Nucleus accumbens (tissue), 56 donors: ENCODE data around the gene MLLT6.

Experiments
- DNase-seq, 56 donors: peaks; one replicate each; lab custom pipeline; 2025; lab: John Stamatoyannopoulos, UW

The MLLT6 gene

GRCh38 chr17:38704606-38705522, at the start of gene MLLT6:
MLLT6 (plus strand) TSS chr17:38705273; CDS start chr17:38705633, 360 bp downstream.
- DNase-seq, result peak in 54 of 56 donors; percentile 31 to 87 (median 68)

GRCh38 chr17:38656959-38657823, 47.9 kb upstream of the MLLT6 start:
- peak in 47 of 56 donors; percentile 14 to 83 (median 60) for DNase-seq

GRCh38 chr17:38657824-38658740, 47.0 kb upstream of the MLLT6 start:
- DNase-seq, result peak in 5 of 56 donors; percentile 9 to 61 (median 45)

GRCh38 chr17:38658741-38659345, 46.2 kb upstream of the MLLT6 start:
- peak in 15 of 56 donors; percentile 7 to 46 (median 19) for DNase-seq

GRCh38 chr17:38659415-38659814, 45.7 kb upstream of the MLLT6 start:
- DNase-seq, result no peak

GRCh38 chr17:38660097-38661025, 44.7 kb upstream of the MLLT6 start:
- DNase-seq, result no peak

GRCh38 chr17:38663125-38663751, 41.8 kb upstream of the MLLT6 start:
- DNase-seq, result peak in 45 of 56 donors; percentile 8 to 83 (median 47)

- DNase-seq, result no peak
Measured at GRCh38 chr17:38663964-38664644, 41.0 kb upstream of the MLLT6 start.

- peak in 46 of 56 donors; percentile 5 to 73 (median 40) for DNase-seq
Measured at GRCh38 chr17:38667099-38667786, 37.8 kb upstream of the MLLT6 start.

- DNase-seq, result no peak
Measured at GRCh38 chr17:38667787-38668122, 37.3 kb upstream of the MLLT6 start.

GRCh38 chr17:38669520-38669919, 35.6 kb upstream of the MLLT6 start:
- DNase-seq, result no peak

GRCh38 chr17:38671939-38672720, 32.9 kb upstream of the MLLT6 start:
- no peak for DNase-seq

- DNase-seq, result no peak
Measured at GRCh38 chr17:38672788-38673706, 32.0 kb upstream of the MLLT6 start.

GRCh38 chr17:38673707-38674013, 31.4 kb upstream of the MLLT6 start:
- DNase-seq, result no peak
